ENCODE measurements around the gene ITGBL1. TPM values are rescaled to one million over a fixed set of nuclear protein-coding genes. Genes with fewer than 3 reads are reported as not detected.

The ITGBL1 gene
- polyA plus RNA-seq, 3 donors, result not detected

DNA sequence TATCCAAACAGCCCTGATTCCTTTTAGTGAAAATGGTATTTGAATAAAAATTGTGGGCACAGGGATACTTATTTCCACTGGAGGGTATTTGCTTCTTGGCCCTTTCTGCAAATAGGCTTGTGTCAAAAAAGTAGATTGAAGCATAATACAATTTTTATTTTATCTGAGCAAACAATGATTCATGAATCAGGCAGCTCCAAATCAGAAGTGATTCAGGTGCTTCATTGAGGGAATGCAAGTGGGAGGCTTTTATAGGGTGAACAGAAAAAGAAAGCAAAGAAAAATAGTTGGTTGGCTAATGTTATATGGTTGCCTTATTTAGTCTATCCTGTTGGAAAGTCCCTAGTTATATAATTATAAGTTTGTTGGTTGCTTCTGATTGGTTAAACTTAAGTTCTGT lies 117.9 kb downstream of the ITGBL1 start:
- Mint-ChIP-seq H3K4me1 (no peaks in the 10 kb centered on the region), H3K4me3 (no peak overlapping the region), H3K9me3 (peaks cover 0 to 3% (median 0%) of the 10 kb centered on the region in 7 donors), H3K36me3 (no peaks in the 10 kb centered on the region), H3K27ac (no peak overlapping the region), H3K27me3 (ENCODE audit: low read depth in 3 of 3) (no peaks in the 10 kb centered on the region)
- DNase-seq, result no peak
- Histone ChIP-seq H3K36me3 (replicated peaks in 1 of 2; ENCODE audit: control insufficient read depth in 1 of 2, insufficient read depth in 2 of 2, low read length in 2 of 2) (no peaks in the 10 kb centered on the region), H3K4me2 (replicated peaks; ENCODE audit: extremely low read depth, low read length, poor library complexity, severe bottlenecking) (no peak overlapping the region), H3K79me2 (ENCODE audit: insufficient read depth, low read length) (no peaks in the 10 kb centered on the region), H3K4me1 (ENCODE audit: control insufficient read depth in 1 of 2, insufficient read depth in 2 of 2, low read length in 2 of 2) (no peaks in the 10 kb centered on the region), H2AFZ (ENCODE audit: insufficient read depth, low read depth, low read length, poor library complexity, severe bottlenecking) (no peak overlapping the region), H3K4me3 (replicated peaks in 1 of 3; ENCODE audit: low read depth in 2 of 3, low read length in 3 of 3) (no peak overlapping the region), H3K9me3 (replicated peaks in 1 of 2; ENCODE audit: control insufficient read depth in 1 of 2, insufficient read depth in 1 of 2, low read length in 2 of 2) (no peaks in the 10 kb centered on the region), H3K27ac (ENCODE audit: low read depth in 1 of 2, low read length in 2 of 2) (no peak overlapping the region), H3K27me3 (ENCODE audit: control insufficient read depth in 2 of 2, insufficient read depth in 2 of 2, low read length in 2 of 2) (no peaks in the 10 kb centered on the region), H3K9ac (ENCODE audit: insufficient read depth, low read length, poor library complexity, severe bottlenecking) (no peak overlapping the region), H4K20me1 (ENCODE audit: insufficient read depth, low read length) (no peaks in the 10 kb centered on the region)
- intact Hi-C loops (cut with micrococcal nuclease), result no loop called here
- no peak for TF ChIP-seq CTCF (IDR thresholded peaks at IDR 0.05)

DNA sequence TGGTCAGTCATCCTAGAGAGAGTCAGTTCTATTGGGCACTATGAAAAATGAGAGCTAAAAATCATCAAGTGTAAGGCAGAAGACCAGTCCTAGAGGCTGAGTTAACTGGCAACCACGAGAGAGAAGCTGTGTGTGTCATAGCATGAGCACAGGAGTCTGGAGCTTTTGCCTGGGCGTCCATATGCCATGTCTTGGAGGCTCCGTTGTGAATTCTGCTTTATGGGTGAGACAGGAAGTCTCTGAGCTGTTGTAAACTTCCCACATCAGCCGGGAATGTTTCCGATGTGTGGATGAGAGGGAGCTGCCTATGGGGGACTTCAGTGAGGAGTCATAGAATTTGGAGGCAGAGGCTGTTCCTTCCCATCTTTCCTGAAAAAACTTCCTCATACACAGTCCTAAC lies 120.0 kb downstream of the ITGBL1 start:
- intact Hi-C loops (cut with micrococcal nuclease), result no loop called here
- H3K9me3 ChIP-seq (replicated peaks in 1 of 2; ENCODE audit: control insufficient read depth in 1 of 2, insufficient read depth in 1 of 2, low read length in 2 of 2), result no peaks in the 10 kb centered on the region
- no peak overlapping the region for H3K27ac Mint-ChIP-seq
- H3K4me2 ChIP-seq (replicated peaks; ENCODE audit: extremely low read depth, low read length, poor library complexity, severe bottlenecking), result no peak overlapping the region
- H3K4me3 ChIP-seq (replicated peaks in 1 of 3; ENCODE audit: low read depth in 2 of 3, low read length in 3 of 3), result no peak overlapping the region
- no peak for DNase-seq
- H3K4me3 Mint-ChIP-seq, result no peak overlapping the region
- no peaks in the 10 kb centered on the region for H3K27me3 ChIP-seq (ENCODE audit: control insufficient read depth in 2 of 2, insufficient read depth in 2 of 2, low read length in 2 of 2)
- no peaks in the 10 kb centered on the region for H3K27me3 Mint-ChIP-seq (ENCODE audit: low read depth in 3 of 3)
- H3K36me3 ChIP-seq (replicated peaks in 1 of 2; ENCODE audit: control insufficient read depth in 1 of 2, insufficient read depth in 2 of 2, low read length in 2 of 2), result no peaks in the 10 kb centered on the region
- H3K4me1 Mint-ChIP-seq, result no peaks in the 10 kb centered on the region
- no peak overlapping the region for H3K27ac ChIP-seq (ENCODE audit: low read depth in 1 of 2, low read length in 2 of 2)
- no peaks in the 10 kb centered on the region for H3K79me2 ChIP-seq (ENCODE audit: insufficient read depth, low read length)
- no peaks in the 10 kb centered on the region for H3K36me3 Mint-ChIP-seq
- H3K9ac ChIP-seq (ENCODE audit: insufficient read depth, low read length, poor library complexity, severe bottlenecking), result no peak overlapping the region
- TF ChIP-seq CTCF (IDR thresholded peaks at IDR 0.05), result no peak
- 52% methylated on average over 3 of the region's 5 CpGs for WGBS (ENCODE audit: insufficient coverage)
- H3K4me1 ChIP-seq (ENCODE audit: control insufficient read depth in 1 of 2, insufficient read depth in 2 of 2, low read length in 2 of 2), result no peaks in the 10 kb centered on the region
- H3K9me3 Mint-ChIP-seq, result peaks cover 0 to 3% (median 0%) of the 10 kb centered on the region in 7 donors
- no peak overlapping the region for H2AFZ ChIP-seq (ENCODE audit: insufficient read depth, low read depth, low read length, poor library complexity, severe bottlenecking)
- no peaks in the 10 kb centered on the region for H4K20me1 ChIP-seq (ENCODE audit: insufficient read depth, low read length)

Measured in CD14-positive monocyte (primary cell).